ENCODE results near the gene ADGRE3. TPM values are rescaled to one million over a fixed set of nuclear protein-coding genes. Genes with fewer than 3 reads are reported as not detected.

Gene ADGRE3
- total RNA-seq, 1 donor from 2014 or later, result not detected

- no peak overlapping the region for H3K4me3 ChIP-seq (ENCODE audit: low read depth, low read length)
- DNase-seq (ENCODE audit: low read depth), result no peak
- peak; percentile 44 for TF ChIP-seq CTCF (conservative IDR thresholded peaks at IDR 0.05; ENCODE audit: low read depth, low read length)
These were observed 11.8 kb upstream of the ADGRE3 start for GRCh38 chr19:14686411-14686810.

- no peak for DNase-seq (ENCODE audit: low read depth)
- no peak overlapping the region for H3K4me3 ChIP-seq (ENCODE audit: low read depth, low read length)
- no peak for TF ChIP-seq CTCF (conservative IDR thresholded peaks at IDR 0.05; ENCODE audit: low read depth, low read length)
These were observed 8.8 kb upstream of the ADGRE3 start for GRCh38 chr19:14683439-14683838.

GRCh38 chr19:14682084-14682483 lies 7.4 kb upstream of the ADGRE3 start:
- TF ChIP-seq CTCF (conservative IDR thresholded peaks at IDR 0.05; ENCODE audit: low read depth, low read length), result no peak
- no peak overlapping the region for H3K4me3 ChIP-seq (ENCODE audit: low read depth, low read length)
- no peak for DNase-seq (ENCODE audit: low read depth)

- no peak overlapping the region for H3K4me3 ChIP-seq (ENCODE audit: low read depth, low read length)
- no peak for DNase-seq (ENCODE audit: low read depth)
- no peak for TF ChIP-seq CTCF (conservative IDR thresholded peaks at IDR 0.05; ENCODE audit: low read depth, low read length)
These were observed 3.6 kb upstream of the ADGRE3 start for GRCh38 chr19:14678199-14678598.

GRCh38 chr19:14677464-14677863 lies 2.8 kb upstream of the ADGRE3 start:
- TF ChIP-seq CTCF (conservative IDR thresholded peaks at IDR 0.05; ENCODE audit: low read depth, low read length), result no peak
- H3K4me3 ChIP-seq (ENCODE audit: low read depth, low read length), result no peak overlapping the region
- no peak for DNase-seq (ENCODE audit: low read depth)

- TF ChIP-seq CTCF (conservative IDR thresholded peaks at IDR 0.05; ENCODE audit: low read depth, low read length), result no peak
- H3K4me3 ChIP-seq (ENCODE audit: low read depth, low read length), result no peak overlapping the region
- DNase-seq (ENCODE audit: low read depth), result no peak
These were observed 2.1 kb upstream of the ADGRE3 start for GRCh38 chr19:14676762-14677161.

- TF ChIP-seq CTCF (conservative IDR thresholded peaks at IDR 0.05; ENCODE audit: low read depth, low read length), result no peak
- H3K4me3 ChIP-seq (ENCODE audit: low read depth, low read length), result no peak overlapping the region
- DNase-seq (ENCODE audit: low read depth), result no peak
These were observed 1.6 kb downstream of the ADGRE3 start for GRCh38 chr19:14673088-14673487.
